Osteocyte (in vitro differentiated cells): ENCODE results near the gene CCS. TPM values are rescaled to one million over a fixed set of nuclear protein-coding genes. Genes with fewer than 3 reads are reported as not detected.

Source experiments
- DNase-seq: peaks from one replicate; pipeline ENCODE4 v3.0.0; 2021; ENCODE audit warnings: mixed read lengths; ENCODE audit not compliant: unreplicated experiment; ENCODE audit errors: extremely low spot score
- H3K27ac Mint-ChIP-seq: one replicate; pipeline ENCODE4 v1.8.0; 2021; ENCODE audit warnings: mild to moderate bottlenecking, mixed read lengths; ENCODE audit not compliant: unreplicated experiment
- H3K27me3 Mint-ChIP-seq: one replicate; pipeline ENCODE4 v1.8.0; 2021; ENCODE audit warnings: mixed read lengths; ENCODE audit not compliant: unreplicated experiment
- H3K36me3 Mint-ChIP-seq: one replicate; pipeline ENCODE4 v1.8.0; 2021; ENCODE audit warnings: mixed read lengths; ENCODE audit not compliant: unreplicated experiment
- H3K4me1 Mint-ChIP-seq: one replicate; pipeline ENCODE4 v1.8.0; 2021; ENCODE audit warnings: mixed read lengths; ENCODE audit not compliant: unreplicated experiment
- H3K4me3 Mint-ChIP-seq: one replicate; pipeline ENCODE4 v1.8.0; 2021; ENCODE audit warnings: mild to moderate bottlenecking, moderate library complexity, mixed read lengths; ENCODE audit not compliant: unreplicated experiment
- H3K9me3 Mint-ChIP-seq: one replicate; pipeline ENCODE4 v1.8.0; 2021; ENCODE audit warnings: mixed read lengths; ENCODE audit not compliant: unreplicated experiment
- CTCF ChIP-seq: fragments of 200-600 bp; sonication (generic); IDR thresholded peaks from 2 replicates; pipeline ENCODE4 v1.5.0; 2021; ENCODE audit warnings: antibody characterized with exemption, mild to moderate bottlenecking, moderate library complexity
- total RNA-seq: library from RNA; stranded (reverse); gene quantifications from 2 replicates; pipeline ENCODE4 v1.2.1, GENCODE V29; 2021

The CCS gene
- total RNA-seq, 1 donor from 2014 or later, result 46.8 TPM

- Mint-ChIP-seq H3K9me3 (no peaks in the 10 kb centered on the region), H3K36me3 (peaks cover 61% of the 10 kb centered on the region), H3K27me3 (no peaks in the 10 kb centered on the region), H3K4me1 (peaks cover 40% of the 10 kb centered on the region), H3K27ac (no peak overlapping the region), H3K4me3 (no peak overlapping the region)
- no peak for TF ChIP-seq CTCF
- DNase-seq, result no peak
These were observed 53.8 kb downstream of the CCS start for GRCh38 chr11:66646828-66647227.

GRCh38 chr11:66649903-66650302 is 56.9 kb downstream of the CCS start:
- TF ChIP-seq CTCF, result no peak
- Mint-ChIP-seq H3K4me3 (no peak overlapping the region), H3K27ac (no peak overlapping the region), H3K27me3 (no peaks in the 10 kb centered on the region), H3K36me3 (peaks cover 43% of the 10 kb centered on the region), H3K9me3 (no peaks in the 10 kb centered on the region), H3K4me1 (peaks cover 12% of the 10 kb centered on the region)
- no peak for DNase-seq

GRCh38 chr11:66651016-66651415 is 58.0 kb downstream of the CCS start:
- Mint-ChIP-seq H3K4me1 (peaks cover 3% of the 10 kb centered on the region), H3K9me3 (no peaks in the 10 kb centered on the region), H3K27me3 (no peaks in the 10 kb centered on the region), H3K27ac (no peak overlapping the region), H3K4me3 (no peak overlapping the region), H3K36me3 (peaks cover 36% of the 10 kb centered on the region)
- TF ChIP-seq CTCF, result no peak
- no peak for DNase-seq

GRCh38 chr11:66652651-66653050 is 59.7 kb downstream of the CCS start:
- DNase-seq, result no peak
- H3K4me1 Mint-ChIP-seq, result peaks cover under 1% of the 10 kb centered on the region
- no peaks in the 10 kb centered on the region for H3K27me3 Mint-ChIP-seq
- no peak for TF ChIP-seq CTCF
- H3K4me3 Mint-ChIP-seq, result no peak overlapping the region
- no peak overlapping the region for H3K27ac Mint-ChIP-seq
- H3K9me3 Mint-ChIP-seq, result no peaks in the 10 kb centered on the region
- H3K36me3 Mint-ChIP-seq, result peaks cover 21% of the 10 kb centered on the region

- Mint-ChIP-seq H3K4me3 (no peak overlapping the region), H3K27me3 (no peaks in the 10 kb centered on the region), H3K9me3 (no peaks in the 10 kb centered on the region), H3K4me1 (no peaks in the 10 kb centered on the region), H3K36me3 (peaks cover 20% of the 10 kb centered on the region), H3K27ac (no peak overlapping the region)
- DNase-seq, result no peak
- no peak for TF ChIP-seq CTCF
These were observed 60.1 kb downstream of the CCS start for GRCh38 chr11:66653123-66653522.

Other genes starting within 250 kb of the CCS start
- 32.3 and 33.4 TPM in 2 replicates for gene BRMS1, start 248.1 kb upstream of the CCS start, total RNA-seq
- 31.0 and 32.7 TPM in 2 replicates for gene B4GAT1, start 245.6 kb upstream of the CCS start, total RNA-seq
- gene SLC29A2, start 221.4 kb upstream of the CCS start, total RNA-seq, result 2.0 and 3.6 TPM in 2 replicates
- gene NPAS4, start 172.2 kb upstream of the CCS start, total RNA-seq, result 0.11 and 0.18 TPM in 2 replicates
- 42.1 and 45.4 TPM in 2 replicates for gene MRPL11, start 154.3 kb upstream of the CCS start, total RNA-seq
- 11.9 and 13.6 TPM in 2 replicates for gene PELI3, start 126.3 kb upstream of the CCS start, total RNA-seq
- gene DPP3, start 112.8 kb upstream of the CCS start, total RNA-seq, result 32.9 and 41.0 TPM in 2 replicates
- 44.1 and 51.1 TPM in 2 replicates for gene BBS1, start 82.5 kb upstream of the CCS start, total RNA-seq
- 15.7 and 16.6 TPM in 2 replicates for gene ZDHHC24, start 47.1 kb upstream of the CCS start, total RNA-seq
- gene ACTN3, start 46.3 kb upstream of the CCS start, total RNA-seq, result 0.11 TPM in 1 of 2 replicates, not detected in the other
- not detected in 2 replicates for gene CTSF, start 24.6 kb upstream of the CCS start, total RNA-seq
- 0.19 and 0.39 TPM in 2 replicates for gene CCDC87, start 122 bp upstream of the CCS start, total RNA-seq
- gene RBM14, start 23.4 kb downstream of the CCS start, total RNA-seq, result 59.2 and 62.6 TPM in 2 replicates
- gene RBM4, start 45.5 kb downstream of the CCS start, total RNA-seq, result 158 and 167 TPM in 2 replicates
- gene RBM4B, start 84.7 kb downstream of the CCS start, total RNA-seq, result 31.2 and 31.4 TPM in 2 replicates
- 12.6 and 12.9 TPM in 2 replicates for gene SPTBN2, start 136.0 kb downstream of the CCS start, total RNA-seq